Stimulated activated CD4-positive, alpha-beta T cell treated with anti-CD3 and anti-CD28 coated beads, Interleukin-4, amount 100 ng/mL, for 48 hours (primary cell): ENCODE results near the gene GJB4.

ENCODE experiments used
- DNase-seq, 2 donors: peaks; one replicate each; pipeline ENCODE4 v3.0.0-alpha.2; 2020; ENCODE audit warnings: low read depth in 2 of 2

The GJB4 gene

GRCh38 chr1:34778381-34778780, 18.8 kb downstream of the GJB4 start:
- DNase-seq, result no peak

- no peak for DNase-seq
These were observed 19.5 kb downstream of the GJB4 start for GRCh38 chr1:34779005-34779404.

GRCh38 chr1:34779526-34779925, 20.0 kb downstream of the GJB4 start:
- DNase-seq, result no peak

GRCh38 chr1:34779962-34780361, 20.4 kb downstream of the GJB4 start:
- no peak for DNase-seq

- no peak for DNase-seq
These were observed 21.0 kb downstream of the GJB4 start for GRCh38 chr1:34780528-34780927.

- no peak for DNase-seq
These were observed 21.7 kb downstream of the GJB4 start, which contains the start of gene GJB3 for GRCh38 chr1:34781071-34781843. GJB3 (plus strand) TSS chr1:34781214; CDS start chr1:34784763, 3,549 bp downstream.

- no peak for DNase-seq
These were observed 22.4 kb downstream of the GJB4 start for GRCh38 chr1:34781844-34782391.

- DNase-seq, result no peak
These were observed 25.2 kb downstream of the GJB4 start for GRCh38 chr1:34784751-34785221.

GRCh38 chr1:34785231-34785874, 25.8 kb downstream of the GJB4 start:
- DNase-seq, result no peak

- no peak for DNase-seq
These were observed 26.4 kb downstream of the GJB4 start for GRCh38 chr1:34785875-34786470.

GRCh38 chr1:34786521-34787325, 27.2 kb downstream of the GJB4 start:
- peak; percentile 50 to 61 for DNase-seq

- no peak for DNase-seq
These were observed 28.2 kb downstream of the GJB4 start for GRCh38 chr1:34787461-34788420.

GRCh38 chr1:34790985-34791384, 31.4 kb downstream of the GJB4 start:
- DNase-seq, result no peak

GRCh38 chr1:34792424-34792823, 32.9 kb downstream of the GJB4 start:
- no peak for DNase-seq

- DNase-seq, result no peak
These were observed 33.6 kb downstream of the GJB4 start, which contains the start of gene GJA4 for GRCh38 chr1:34792868-34793727. GJA4 (plus strand) TSS chr1:34792999; CDS start chr1:34794214, 1,215 bp downstream.

- no peak for DNase-seq
These were observed 34.7 kb downstream of the GJB4 start for GRCh38 chr1:34794001-34794789.

- DNase-seq, result no peak
These were observed 35.2 kb downstream of the GJB4 start for GRCh38 chr1:34794790-34795180.

- no peak for DNase-seq
These were observed 36.4 kb downstream of the GJB4 start for GRCh38 chr1:34795916-34796315.

GRCh38 chr1:34796990-34797389, 37.5 kb downstream of the GJB4 start:
- no peak for DNase-seq
